Measurements from ENCODE around the gene RARRES2. TPM values are rescaled to one million over a fixed set of nuclear protein-coding genes. Genes with fewer than 3 reads are reported as not detected.

RARRES2 gene
- total RNA-seq, 1 donor from 2014 or later, result 259 TPM

GRCh38 chr7:150358988-150359621, 17.7 kb upstream of the RARRES2 start:
- no peaks in the 10 kb centered on the region for H3K27me3 ChIP-seq
- H3K4me3 ChIP-seq, result no peak overlapping the region
- no peaks in the 10 kb centered on the region for H3K36me3 ChIP-seq
- no peaks in the 10 kb centered on the region for H3K9me3 ChIP-seq
- intact Hi-C loops (cut with DNase I), result no loop called here
- no peak overlapping the region for H3K27ac ChIP-seq
- TF ChIP-seq CTCF (IDR thresholded peaks at IDR 0.05), result no peak
- DNase-seq, result peak; percentile 9
- H3K4me1 ChIP-seq, result peaks cover 7% of the 10 kb centered on the region
- no peak for ATAC-seq

- Histone ChIP-seq H3K4me1 (peaks cover 7% of the 10 kb centered on the region), H3K36me3 (no peaks in the 10 kb centered on the region), H3K4me3 (no peak overlapping the region), H3K9me3 (no peaks in the 10 kb centered on the region), H3K27me3 (no peaks in the 10 kb centered on the region), H3K27ac (no peak overlapping the region)
- DNase-seq, result no peak
- intact Hi-C loops (cut with DNase I), result no loop called here
- TF ChIP-seq CTCF (IDR thresholded peaks at IDR 0.05), result no peak
- ATAC-seq, result no peak
Measured at GRCh38 chr7:150358433-150358832, 17.0 kb upstream of the RARRES2 start.

GRCh38 chr7:150357771-150358427, 16.5 kb upstream of the RARRES2 start:
- Histone ChIP-seq H3K4me1 (peaks cover 7% of the 10 kb centered on the region), H3K4me3 (no peak overlapping the region), H3K27me3 (no peaks in the 10 kb centered on the region), H3K27ac (no peak overlapping the region), H3K36me3 (no peaks in the 10 kb centered on the region), H3K9me3 (no peaks in the 10 kb centered on the region)
- DNase-seq (peak; percentile 50), ATAC-seq (peak; percentile 31)
- intact Hi-C loops (cut with DNase I), result no loop called here
- TF ChIP-seq CTCF (IDR thresholded peaks at IDR 0.05), result no peak

GRCh38 chr7:150357270-150357669, 15.8 kb upstream of the RARRES2 start:
- H3K27ac ChIP-seq, result no peak overlapping the region
- H3K27me3 ChIP-seq, result no peaks in the 10 kb centered on the region
- TF ChIP-seq CTCF (IDR thresholded peaks at IDR 0.05), result no peak
- intact Hi-C loops (cut with DNase I), result no loop called here
- no peaks in the 10 kb centered on the region for H3K36me3 ChIP-seq
- no peak overlapping the region for H3K4me3 ChIP-seq
- peak; percentile 6 for DNase-seq
- ATAC-seq, result peak; percentile 22
- peaks cover 7% of the 10 kb centered on the region for H3K4me1 ChIP-seq
- H3K9me3 ChIP-seq, result no peaks in the 10 kb centered on the region

GRCh38 chr7:150356265-150356897, 15.0 kb upstream of the RARRES2 start:
- Histone ChIP-seq H3K36me3 (no peaks in the 10 kb centered on the region), H3K4me1 (peaks cover 12% of the 10 kb centered on the region), H3K27ac (no peak overlapping the region), H3K27me3 (no peaks in the 10 kb centered on the region), H3K4me3 (no peak overlapping the region), H3K9me3 (no peaks in the 10 kb centered on the region)
- ATAC-seq (peak; percentile 51), DNase-seq (peak; percentile 12)
- TF ChIP-seq CTCF (IDR thresholded peaks at IDR 0.05), result peak; percentile 74
- intact Hi-C loops (cut with DNase I), result no loop called here

Measured in upper lobe of right lung (tissue), 1 donor.